ENCODE measurements around the gene PXN. TPM values are rescaled to one million over a fixed set of nuclear protein-coding genes. Genes with fewer than 3 reads are reported as not detected.

Gene PXN
- total RNA-seq, 4 donors from 2014 or later, result 29.6 to 211 (median 41.2) TPM

- peak overlapping the region; percentile 93 to 97 for H3K27ac ChIP-seq
- TF ChIP-seq POLR2A (IDR thresholded peaks at IDR 0.05), result no peak
- H3K4me3 ChIP-seq, result no peak overlapping the region
- no peaks in the 10 kb centered on the region for H3K27me3 ChIP-seq
- peak; percentile 79 to 88 for DNase-seq
- H3K9me3 ChIP-seq, result no peaks in the 10 kb centered on the region
- peaks cover 49 to 50% of the 10 kb centered on the region in 2 donors for H3K4me1 ChIP-seq
- no peaks in the 10 kb centered on the region for H3K36me3 ChIP-seq
- intact Hi-C loops (cut with DNase I; ENCODE audit: low total_unique reads), result no loop called here
Observed at GRCh38 chr12:120230326-120230973, 35.1 kb downstream of the PXN start.

DNA sequence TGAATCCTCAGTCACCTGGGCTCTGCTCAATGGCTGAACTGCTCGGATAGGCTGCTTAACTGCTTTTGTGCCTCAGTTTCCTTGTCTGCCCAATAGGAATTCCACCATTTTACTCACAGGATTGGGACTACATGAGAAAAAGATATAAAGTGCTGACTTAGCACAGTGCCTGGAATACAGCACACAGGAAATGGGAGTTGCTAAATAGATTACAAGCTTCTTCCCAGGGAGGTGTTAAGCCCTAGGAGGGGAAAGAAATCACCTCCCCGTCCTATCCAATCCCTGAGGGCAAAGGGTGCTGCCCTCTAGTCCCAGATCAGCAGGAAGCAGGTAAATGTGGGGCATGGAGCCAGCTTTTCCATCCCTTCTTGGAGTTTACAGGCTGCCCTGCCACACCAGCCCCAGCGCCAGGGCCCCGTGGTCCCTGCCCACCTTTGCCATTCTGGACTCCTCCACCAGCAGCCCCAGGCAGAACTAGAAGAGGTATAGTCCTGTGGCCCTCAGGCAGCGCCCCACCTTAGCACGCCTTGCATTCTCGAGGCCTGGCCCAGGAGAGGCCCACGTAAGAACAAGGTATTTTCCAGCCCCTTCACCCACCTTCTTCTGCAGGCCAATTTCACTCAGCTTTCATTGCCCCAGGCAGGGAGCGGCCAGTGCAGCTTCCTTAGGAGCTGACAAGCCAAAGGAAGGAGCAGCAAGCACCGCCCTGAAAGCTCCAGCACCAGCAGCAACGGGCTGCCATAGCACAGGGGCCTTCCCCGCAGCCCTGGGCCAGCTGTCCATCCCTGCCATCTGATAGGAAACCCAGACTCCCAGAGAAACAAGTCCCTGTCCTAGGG lies 35.8 kb downstream of the PXN start:
- H3K36me3 ChIP-seq, result no peaks in the 10 kb centered on the region
- intact Hi-C loops (cut with DNase I; ENCODE audit: low total_unique reads), result loop anchor here (2.0 kb wide), 1 partner anchor 35 kb away; the partner anchor contains the start of gene PXN
- H3K27ac ChIP-seq, result peak overlapping the region; percentile 93 to 97
- peaks cover 43 to 50% of the 10 kb centered on the region in 2 donors for H3K4me1 ChIP-seq
- H3K9me3 ChIP-seq, result no peaks in the 10 kb centered on the region
- TF ChIP-seq, protein P1, sequence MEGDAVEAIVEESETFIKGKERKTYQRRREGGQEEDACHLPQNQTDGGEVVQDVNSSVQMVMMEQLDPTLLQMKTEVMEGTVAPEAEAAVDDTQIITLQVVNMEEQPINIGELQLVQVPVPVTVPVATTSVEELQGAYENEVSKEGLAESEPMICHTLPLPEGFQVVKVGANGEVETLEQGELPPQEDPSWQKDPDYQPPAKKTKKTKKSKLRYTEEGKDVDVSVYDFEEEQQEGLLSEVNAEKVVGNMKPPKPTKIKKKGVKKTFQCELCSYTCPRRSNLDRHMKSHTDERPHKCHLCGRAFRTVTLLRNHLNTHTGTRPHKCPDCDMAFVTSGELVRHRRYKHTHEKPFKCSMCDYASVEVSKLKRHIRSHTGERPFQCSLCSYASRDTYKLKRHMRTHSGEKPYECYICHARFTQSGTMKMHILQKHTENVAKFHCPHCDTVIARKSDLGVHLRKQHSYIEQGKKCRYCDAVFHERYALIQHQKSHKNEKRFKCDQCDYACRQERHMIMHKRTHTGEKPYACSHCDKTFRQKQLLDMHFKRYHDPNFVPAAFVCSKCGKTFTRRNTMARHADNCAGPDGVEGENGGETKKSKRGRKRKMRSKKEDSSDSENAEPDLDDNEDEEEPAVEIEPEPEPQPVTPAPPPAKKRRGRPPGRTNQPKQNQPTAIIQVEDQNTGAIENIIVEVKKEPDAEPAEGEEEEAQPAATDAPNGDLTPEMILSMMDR (IDR thresholded peaks at IDR 0.05), result no peak
- no peak for TF ChIP-seq POLR2A (IDR thresholded peaks at IDR 0.05)
- no peak for DNase-seq
- H3K27me3 ChIP-seq, result no peaks in the 10 kb centered on the region
- no peak overlapping the region for H3K4me3 ChIP-seq

DNA sequence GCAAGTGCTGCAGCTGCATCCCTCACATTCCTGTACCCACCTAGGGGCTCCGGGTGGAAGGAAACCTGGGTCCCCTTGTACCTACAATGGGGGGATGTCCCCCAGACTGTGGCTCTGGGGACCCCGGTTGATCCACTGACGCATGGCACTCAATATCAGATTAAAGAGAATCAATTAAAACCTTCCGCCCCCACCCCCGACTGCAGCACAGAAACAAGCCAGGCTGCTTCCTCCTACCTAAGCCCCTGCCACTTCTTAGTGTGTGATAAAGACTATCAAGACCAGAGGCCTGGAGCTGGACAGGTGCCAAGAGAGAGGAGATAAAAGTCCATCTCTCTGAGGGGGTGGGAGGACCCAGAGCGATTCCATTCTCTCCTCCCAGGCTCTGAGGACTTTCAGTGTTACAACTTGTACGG lies 36.5 kb downstream of the PXN start:
- peak overlapping the region; percentile 93 to 97 for H3K27ac ChIP-seq
- TF ChIP-seq, protein P1 (IDR thresholded peaks at IDR 0.05), result no peak
- no peak for TF ChIP-seq POLR2A (IDR thresholded peaks at IDR 0.05)
- no peaks in the 10 kb centered on the region for H3K36me3 ChIP-seq
- intact Hi-C loops (cut with DNase I; ENCODE audit: low total_unique reads), result loop anchor here (2.0 kb wide), 1 partner anchor 36 kb away; the partner anchor contains the start of gene PXN
- no peaks in the 10 kb centered on the region for H3K27me3 ChIP-seq
- H3K9me3 ChIP-seq, result no peaks in the 10 kb centered on the region
- no peak overlapping the region for H3K4me3 ChIP-seq
- peaks cover 37 to 46% of the 10 kb centered on the region in 2 donors for H3K4me1 ChIP-seq
- DNase-seq, result peak in 1 of 2 donors; percentile 72

GRCh38 chr12:120228291-120229070 lies 37.0 kb downstream of the PXN start:
- no peak for TF ChIP-seq POLR2A (IDR thresholded peaks at IDR 0.05)
- TF ChIP-seq, protein P1 (IDR thresholded peaks at IDR 0.05), result peak; percentile 94 to 99 (median 96)
- no peaks in the 10 kb centered on the region for H3K9me3 ChIP-seq
- H3K4me3 ChIP-seq, result no peak overlapping the region
- peak; percentile 87 to 88 for DNase-seq
- no peaks in the 10 kb centered on the region for H3K36me3 ChIP-seq
- H3K27me3 ChIP-seq, result no peaks in the 10 kb centered on the region
- peaks cover 36 to 45% of the 10 kb centered on the region in 2 donors for H3K4me1 ChIP-seq
- peak overlapping the region; percentile 93 to 97 for H3K27ac ChIP-seq
- intact Hi-C loops (cut with DNase I; ENCODE audit: low total_unique reads), result loop anchor here (2.0 kb wide), 1 partner anchor 36 kb away; the partner anchor contains the start of gene PXN

DNA sequence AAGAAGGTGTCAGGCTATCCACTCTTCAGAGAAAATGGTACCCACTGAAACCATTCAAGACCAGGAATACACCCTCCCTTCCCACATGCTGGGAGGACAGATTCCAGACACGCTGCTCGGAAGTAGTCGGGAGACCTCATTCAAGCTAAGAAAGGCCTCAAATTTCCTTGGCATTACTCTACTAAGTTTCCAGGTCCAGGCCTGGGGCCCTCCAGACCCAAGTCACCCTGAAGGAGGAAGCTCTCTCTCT lies 37.6 kb downstream of the PXN start:
- Histone ChIP-seq H3K27ac (peak overlapping the region in 1 of 2 donors; percentile 97), H3K4me3 (no peak overlapping the region), H3K27me3 (no peaks in the 10 kb centered on the region), H3K4me1 (peaks cover 36 to 41% of the 10 kb centered on the region in 2 donors), H3K36me3 (no peaks in the 10 kb centered on the region), H3K9me3 (no peaks in the 10 kb centered on the region)
- TF ChIP-seq POLR2A (IDR thresholded peaks at IDR 0.05), result no peak
- TF ChIP-seq, protein P1 (IDR thresholded peaks at IDR 0.05), result no peak
- no peak for DNase-seq
- intact Hi-C loops (cut with DNase I; ENCODE audit: low total_unique reads), result loop anchor here (2.0 kb wide), 1 partner anchor 37 kb away; the partner anchor contains the start of gene PXN
